DND-41 (cell line): ENCODE results near the gene PSMC1.

Experiments used
- EZH2 ChIP-seq: IDR thresholded peaks from 3 replicates; pipeline ENCODE4 v1.6.1; 2012; ENCODE audit warnings: borderline replicate concordance, low read depth, mild to moderate bottlenecking, moderate library complexity, low read length, inconsistent platforms; ENCODE audit not compliant: severe bottlenecking
- TF ChIP-seq, protein P1 (sequence below): IDR thresholded peaks from 2 replicates; pipeline ENCODE4 v1.5.1; 2012; ENCODE audit warnings: borderline replicate concordance, low read length, moderate library complexity, mild to moderate bottlenecking; ENCODE audit not compliant: poor library complexity, severe bottlenecking; ENCODE audit errors: extremely low read depth

- TF ChIP-seq, protein P1, sequence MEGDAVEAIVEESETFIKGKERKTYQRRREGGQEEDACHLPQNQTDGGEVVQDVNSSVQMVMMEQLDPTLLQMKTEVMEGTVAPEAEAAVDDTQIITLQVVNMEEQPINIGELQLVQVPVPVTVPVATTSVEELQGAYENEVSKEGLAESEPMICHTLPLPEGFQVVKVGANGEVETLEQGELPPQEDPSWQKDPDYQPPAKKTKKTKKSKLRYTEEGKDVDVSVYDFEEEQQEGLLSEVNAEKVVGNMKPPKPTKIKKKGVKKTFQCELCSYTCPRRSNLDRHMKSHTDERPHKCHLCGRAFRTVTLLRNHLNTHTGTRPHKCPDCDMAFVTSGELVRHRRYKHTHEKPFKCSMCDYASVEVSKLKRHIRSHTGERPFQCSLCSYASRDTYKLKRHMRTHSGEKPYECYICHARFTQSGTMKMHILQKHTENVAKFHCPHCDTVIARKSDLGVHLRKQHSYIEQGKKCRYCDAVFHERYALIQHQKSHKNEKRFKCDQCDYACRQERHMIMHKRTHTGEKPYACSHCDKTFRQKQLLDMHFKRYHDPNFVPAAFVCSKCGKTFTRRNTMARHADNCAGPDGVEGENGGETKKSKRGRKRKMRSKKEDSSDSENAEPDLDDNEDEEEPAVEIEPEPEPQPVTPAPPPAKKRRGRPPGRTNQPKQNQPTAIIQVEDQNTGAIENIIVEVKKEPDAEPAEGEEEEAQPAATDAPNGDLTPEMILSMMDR, result no peak
- TF ChIP-seq EZH2, result no peak
These were observed 44.8 kb downstream of the PSMC1 start for GRCh38 chr14:90301122-90301521.
